Measurements from ENCODE around the gene COQ3.

The COQ3 gene

GRCh38 chr6:99425647-99426450, 31.9 kb upstream of the COQ3 start:
- ChIA-PET POLR2A (ENCODE audit: low non-redundant PET) (no interaction called here), CTCF (interaction anchor here (1.1 to 1.2 kb wide), 2 partner anchors 12 to 24 kb away, joined by 4 read pairs; no protein-coding TSS in a partner anchor)
- peak; percentile 71 for DNase-seq (ENCODE audit: low spot score)
- peak overlapping the region; percentile 99 for H3K27ac ChIP-seq
- peak; percentile 58 for TF ChIP-seq CTCF (conservative IDR thresholded peaks at IDR 0.05; ENCODE audit: low read depth)

GRCh38 chr6:99424761-99425646, 31.0 kb upstream of the COQ3 start, which contains the start of gene PNISR:
Gene PNISR, minus strand, starts transcription at chr6:99425308. Its CDS starts 10,649 bp downstream, at chr6:99414659.
- peak within 1 kb of the TSS; percentile 99 for H3K27ac ChIP-seq
- CTCF ChIA-PET, result interaction anchor here (1.2 kb wide), 1 partner anchor 12 kb away, joined by 4 read pairs; no protein-coding TSS in a partner anchor
- peak; percentile 91 for DNase-seq (ENCODE audit: low spot score)
- TF ChIP-seq CTCF (conservative IDR thresholded peaks at IDR 0.05; ENCODE audit: low read depth), result no peak
- POLR2A ChIA-PET (ENCODE audit: low non-redundant PET), result no interaction called here

GRCh38 chr6:99424022-99424421, 30.0 kb upstream of the COQ3 start:
- POLR2A ChIA-PET (ENCODE audit: low non-redundant PET), result no interaction called here
- H3K27ac ChIP-seq, result no peak overlapping the region
- TF ChIP-seq CTCF (conservative IDR thresholded peaks at IDR 0.05; ENCODE audit: low read depth), result no peak
- DNase-seq (ENCODE audit: low spot score), result no peak
- CTCF ChIA-PET, result no interaction called here

GRCh38 chr6:99422912-99423311, 28.9 kb upstream of the COQ3 start:
- CTCF ChIA-PET, result interaction anchor here (0.5 kb wide), 1 partner anchor 34 kb away, joined by 3 read pairs; no protein-coding TSS in a partner anchor
- POLR2A ChIA-PET (ENCODE audit: low non-redundant PET), result no interaction called here
- TF ChIP-seq CTCF (conservative IDR thresholded peaks at IDR 0.05; ENCODE audit: low read depth), result no peak
- no peak for DNase-seq (ENCODE audit: low spot score)
- no peak overlapping the region for H3K27ac ChIP-seq

- TF ChIP-seq CTCF (conservative IDR thresholded peaks at IDR 0.05; ENCODE audit: low read depth), result no peak
- ChIA-PET CTCF (interaction anchor here (0.6 to 0.7 kb wide), 2 partner anchors 21 to 459 kb away, joined by 3 read pairs; no protein-coding TSS in a partner anchor), POLR2A (ENCODE audit: low non-redundant PET) (no interaction called here)
- H3K27ac ChIP-seq, result no peak overlapping the region
- DNase-seq (ENCODE audit: low spot score), result no peak
These were observed 23.1 kb upstream of the COQ3 start for GRCh38 chr6:99416892-99417767.

Measured in RWPE1 (cell line).